Transverse colon (tissue), 3 donors: ENCODE data around the gene F8.

Source experiments
- EP300 ChIP-seq: sonication (generic); formaldehyde crosslinking; IDR thresholded peaks from one replicate; pipeline ENCODE4 v1.6.1; 2017; ENCODE audit warnings: antibody characterized with exemption, low read depth
- POLR2A ChIP-seq: fragments of 450-650 bp; IDR thresholded peaks from one replicate; pipeline ENCODE4 v1.6.1; 2016; ENCODE audit warnings: antibody characterized with exemption, mild to moderate bottlenecking, moderate library complexity
- TF ChIP-seq, protein P1 (sequence below), 5 experiments: fragments of 200-600 bp in 3 of 5; fragments of 450-650 bp in 2 of 5; sonication (generic) in 3 of 5; IDR thresholded peaks; 1 replicate in 2 of 5; 2 replicates in 3 of 5; pipeline ENCODE4 v1.5.1; 2016 to 2017; ENCODE audit warnings: antibody characterized with exemption in 5 of 5, inconsistent platforms in 3 of 5, mild to moderate bottlenecking in 2 of 5, moderate library complexity in 1 of 5

DNA sequence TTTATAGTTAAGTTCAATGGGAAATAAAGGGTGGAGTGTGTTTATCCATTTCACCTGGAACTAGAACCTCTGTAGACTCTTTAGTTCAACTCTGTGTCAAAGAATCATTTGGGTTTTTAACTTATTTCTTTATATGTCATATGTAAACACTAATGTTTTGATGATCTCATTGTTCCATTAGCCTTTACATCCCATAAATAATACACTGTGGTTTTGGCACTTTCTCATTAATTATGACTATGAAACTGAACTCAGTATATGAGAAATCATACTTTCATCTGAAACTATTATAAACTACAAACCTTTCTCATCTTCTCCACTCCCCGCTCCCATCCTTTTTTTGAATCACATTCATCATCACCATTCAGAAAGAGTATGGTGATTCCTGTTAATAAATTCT lies 31.0 kb downstream of the F8 start:
- TF ChIP-seq POLR2A (no peak), EP300 (no peak)
- TF ChIP-seq, protein P1, sequence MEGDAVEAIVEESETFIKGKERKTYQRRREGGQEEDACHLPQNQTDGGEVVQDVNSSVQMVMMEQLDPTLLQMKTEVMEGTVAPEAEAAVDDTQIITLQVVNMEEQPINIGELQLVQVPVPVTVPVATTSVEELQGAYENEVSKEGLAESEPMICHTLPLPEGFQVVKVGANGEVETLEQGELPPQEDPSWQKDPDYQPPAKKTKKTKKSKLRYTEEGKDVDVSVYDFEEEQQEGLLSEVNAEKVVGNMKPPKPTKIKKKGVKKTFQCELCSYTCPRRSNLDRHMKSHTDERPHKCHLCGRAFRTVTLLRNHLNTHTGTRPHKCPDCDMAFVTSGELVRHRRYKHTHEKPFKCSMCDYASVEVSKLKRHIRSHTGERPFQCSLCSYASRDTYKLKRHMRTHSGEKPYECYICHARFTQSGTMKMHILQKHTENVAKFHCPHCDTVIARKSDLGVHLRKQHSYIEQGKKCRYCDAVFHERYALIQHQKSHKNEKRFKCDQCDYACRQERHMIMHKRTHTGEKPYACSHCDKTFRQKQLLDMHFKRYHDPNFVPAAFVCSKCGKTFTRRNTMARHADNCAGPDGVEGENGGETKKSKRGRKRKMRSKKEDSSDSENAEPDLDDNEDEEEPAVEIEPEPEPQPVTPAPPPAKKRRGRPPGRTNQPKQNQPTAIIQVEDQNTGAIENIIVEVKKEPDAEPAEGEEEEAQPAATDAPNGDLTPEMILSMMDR (IDR thresholded peaks at IDR 0.05): no peak
